COLO829 (cell line): ENCODE results near the gene KIAA0040.

Source experiments
- DNase-seq: peaks from one replicate; pipeline ENCODE4 v3.0.0; 2012; ENCODE audit warnings: low spot score

The KIAA0040 gene

DNA sequence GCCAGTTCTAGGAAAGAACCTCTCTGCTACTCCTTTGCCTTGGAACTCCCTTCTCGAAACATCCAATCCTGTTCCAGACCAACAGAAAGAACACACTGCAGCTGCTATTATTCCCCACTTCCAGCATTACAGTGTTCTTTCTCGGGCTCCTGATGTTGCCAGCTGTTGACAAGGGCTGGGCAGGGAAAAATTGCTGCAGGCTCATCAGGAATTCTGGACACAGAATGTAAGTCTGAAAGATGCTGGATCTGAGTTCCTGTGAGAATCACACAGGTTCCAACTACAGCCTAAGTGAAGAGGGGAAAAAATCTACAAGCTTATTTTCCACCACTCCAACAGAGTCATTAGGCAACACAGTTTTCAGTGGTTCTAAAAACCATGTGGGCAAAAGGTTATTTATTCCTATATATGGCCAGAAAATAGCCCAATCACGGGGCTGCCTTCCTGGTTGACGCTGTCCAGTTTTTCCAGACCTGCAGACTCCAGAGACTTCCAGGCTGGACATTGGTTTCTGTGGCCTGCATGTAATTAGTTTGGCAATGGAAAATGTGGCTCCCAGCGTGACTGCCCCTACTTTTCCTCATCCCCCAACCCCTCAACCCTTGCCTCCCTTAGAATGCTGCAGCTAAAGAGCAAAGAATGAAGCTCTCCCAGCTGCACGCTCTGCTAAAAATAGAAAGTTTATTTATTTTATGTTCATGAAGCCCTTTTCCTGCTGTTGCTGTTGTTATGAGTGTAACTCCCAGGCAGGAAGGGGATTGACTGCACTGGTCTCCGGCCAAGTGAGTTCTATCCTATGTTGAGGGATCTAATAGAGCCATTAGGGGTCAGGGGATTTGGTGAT is 8.3 kb upstream of the KIAA0040 start:
- no peak for DNase-seq

DNA sequence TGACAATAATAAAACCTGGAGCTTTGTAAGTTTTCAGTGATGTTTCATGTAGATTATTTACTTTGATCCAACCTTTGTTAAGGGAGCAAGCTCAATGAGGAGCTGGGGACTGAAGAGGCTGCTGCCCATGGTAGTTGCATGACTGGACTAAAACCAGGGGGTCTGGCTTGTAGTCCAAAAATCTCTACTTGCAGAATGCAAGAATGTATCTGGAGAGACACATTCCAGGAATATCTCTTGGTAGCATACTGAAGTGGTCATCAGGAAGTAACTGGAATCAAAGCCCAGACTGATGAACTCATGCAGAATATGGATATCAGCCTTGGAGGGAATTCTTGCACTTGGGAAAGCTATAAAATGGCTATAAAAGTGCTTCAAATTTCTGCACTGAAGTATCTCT is 5.8 kb upstream of the KIAA0040 start:
- DNase-seq, result no peak

DNA sequence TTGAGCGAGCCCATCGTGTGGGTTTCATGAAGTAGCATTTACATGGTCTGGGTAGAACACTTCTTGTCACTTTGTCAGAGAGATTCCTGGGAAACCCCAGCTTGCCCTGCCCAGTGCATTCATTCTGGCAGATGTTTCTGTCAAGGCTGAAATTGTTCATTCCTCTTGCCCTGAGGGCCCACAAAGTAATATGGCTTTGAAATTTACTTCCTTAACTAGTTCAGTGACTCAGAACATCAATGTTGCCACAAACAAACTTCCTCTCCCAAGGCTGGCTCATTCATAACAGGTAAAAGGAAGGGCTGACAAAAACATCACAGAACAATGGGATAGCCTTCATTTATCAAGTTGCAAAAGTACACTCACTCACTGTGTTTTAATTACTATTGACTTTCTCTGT is 5.0 kb upstream of the KIAA0040 start:
- DNase-seq, result peak; percentile 96

DNA sequence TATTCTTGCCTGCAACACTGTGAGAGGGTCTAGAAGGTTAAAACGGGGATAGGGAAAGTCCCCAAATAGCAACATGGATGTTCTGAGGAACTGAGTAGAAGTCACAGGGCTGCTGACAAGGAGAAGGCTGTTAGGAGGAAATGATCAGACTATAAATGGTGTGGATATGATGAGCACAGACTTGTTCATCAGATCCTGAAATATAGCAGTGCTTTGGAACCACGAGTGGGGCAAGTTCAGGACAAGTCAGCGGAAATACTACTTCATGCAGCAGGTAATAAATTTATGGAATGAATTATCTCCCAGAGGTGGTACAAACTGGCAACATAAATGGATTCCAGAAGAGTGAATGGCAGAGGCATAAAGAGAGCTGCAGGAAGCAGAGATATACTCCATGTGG is 3.2 kb upstream of the KIAA0040 start:
- DNase-seq, result no peak

DNA sequence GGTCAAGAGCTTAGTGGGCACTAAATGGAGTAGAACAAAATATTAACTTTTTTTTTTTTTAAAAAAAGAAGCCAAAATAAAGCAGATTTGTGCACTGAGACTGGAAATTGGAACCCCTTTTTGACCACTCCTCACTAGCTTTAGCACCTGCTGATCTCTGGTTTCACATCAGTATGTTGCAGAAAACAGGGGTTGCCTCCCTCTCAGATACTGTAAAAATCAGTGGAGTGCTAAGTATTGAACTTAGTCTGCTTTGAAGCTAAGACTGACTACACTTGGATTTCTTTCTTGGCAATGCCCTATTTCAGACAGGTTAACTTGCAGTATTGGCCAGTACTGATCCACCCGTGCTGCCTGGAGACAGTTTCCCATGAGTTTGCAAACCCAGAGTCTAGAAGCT is 2.7 kb upstream of the KIAA0040 start:
- DNase-seq, result no peak

DNA sequence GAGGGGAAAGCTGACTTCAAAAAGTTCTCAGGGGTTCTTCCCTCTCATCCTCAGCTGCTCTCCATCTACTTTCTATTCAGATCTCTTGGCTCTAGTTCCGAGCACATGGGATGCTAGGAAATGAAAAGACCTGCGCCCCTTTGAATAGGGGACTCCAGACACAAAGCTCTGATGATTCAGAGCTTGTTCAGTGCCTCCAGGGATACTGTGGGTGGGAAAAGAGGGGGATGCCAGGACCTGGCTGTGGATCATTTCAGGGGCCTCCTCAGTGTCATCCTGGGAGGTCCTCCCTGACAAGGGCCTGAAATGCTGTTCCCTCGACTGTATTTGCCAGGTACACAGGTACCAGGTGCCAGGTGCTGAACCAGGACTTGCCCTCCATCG is 943 bp upstream of the KIAA0040 start:
- no peak for DNase-seq

DNA sequence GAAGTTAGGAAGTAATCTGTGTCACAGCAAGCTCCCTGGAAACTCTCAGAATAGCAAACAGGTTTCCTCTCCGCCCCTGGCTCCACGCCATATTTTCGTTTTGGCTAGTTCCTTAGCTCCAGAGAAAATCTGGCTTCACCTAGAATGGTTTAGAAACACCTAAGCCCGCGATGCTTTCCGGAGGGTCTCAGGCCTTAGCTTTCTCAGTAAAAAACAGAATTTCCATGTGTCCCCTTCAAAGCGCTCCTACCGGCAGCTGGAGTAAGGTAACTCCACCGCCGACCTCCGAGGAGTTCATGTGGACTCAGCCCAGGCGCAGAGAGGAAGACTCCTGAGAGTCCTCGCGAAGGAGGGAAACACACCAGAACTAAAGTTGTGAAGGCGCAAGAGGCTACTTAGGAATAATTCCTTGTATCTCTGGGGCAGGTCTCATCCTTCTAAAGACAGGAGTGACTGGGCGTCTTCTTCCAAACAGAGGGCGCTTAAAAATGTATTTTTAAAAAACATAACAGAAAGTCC is 406 bp downstream of the KIAA0040 start:
- no peak for DNase-seq

DNA sequence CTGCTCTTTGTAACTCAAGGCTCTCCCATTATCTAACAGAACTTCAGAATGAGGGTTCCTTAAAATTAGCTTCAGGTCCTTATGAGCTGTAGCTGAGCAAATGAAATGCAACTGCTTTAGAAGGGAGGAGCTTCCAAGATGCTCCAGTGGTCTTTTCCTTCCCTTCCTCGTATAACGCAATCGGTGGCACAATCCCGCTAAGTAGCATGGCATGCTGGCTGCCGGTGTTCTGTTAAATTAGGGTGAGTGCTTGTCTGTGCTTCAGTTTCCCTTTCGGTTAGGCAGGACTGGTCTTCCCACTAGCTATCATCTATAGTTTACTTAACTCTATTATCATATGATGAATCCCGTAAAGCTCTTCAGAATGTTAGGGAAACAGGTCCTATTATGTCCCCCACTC is 917 bp downstream of the KIAA0040 start:
- DNase-seq, result no peak

DNA sequence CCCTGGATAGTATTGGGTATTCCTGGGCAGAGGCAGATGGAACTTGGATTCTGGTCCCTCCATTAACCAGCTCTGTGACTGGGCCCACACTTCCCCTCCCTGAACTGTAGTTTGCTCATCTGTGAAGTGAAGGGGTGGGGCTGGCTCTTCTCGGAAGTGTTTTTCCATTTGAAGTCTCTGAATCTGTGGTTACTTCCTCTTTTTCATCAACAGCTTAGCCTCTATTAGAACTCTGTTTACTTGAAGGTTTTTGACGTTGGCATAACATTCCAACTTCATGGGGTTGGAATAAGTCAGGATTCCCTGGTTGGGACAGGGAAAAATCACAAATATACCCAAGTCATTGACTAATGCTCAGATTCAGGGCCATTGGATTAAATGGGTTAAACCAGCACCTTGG is 3.6 kb downstream of the KIAA0040 start:
- DNase-seq, result no peak

DNA sequence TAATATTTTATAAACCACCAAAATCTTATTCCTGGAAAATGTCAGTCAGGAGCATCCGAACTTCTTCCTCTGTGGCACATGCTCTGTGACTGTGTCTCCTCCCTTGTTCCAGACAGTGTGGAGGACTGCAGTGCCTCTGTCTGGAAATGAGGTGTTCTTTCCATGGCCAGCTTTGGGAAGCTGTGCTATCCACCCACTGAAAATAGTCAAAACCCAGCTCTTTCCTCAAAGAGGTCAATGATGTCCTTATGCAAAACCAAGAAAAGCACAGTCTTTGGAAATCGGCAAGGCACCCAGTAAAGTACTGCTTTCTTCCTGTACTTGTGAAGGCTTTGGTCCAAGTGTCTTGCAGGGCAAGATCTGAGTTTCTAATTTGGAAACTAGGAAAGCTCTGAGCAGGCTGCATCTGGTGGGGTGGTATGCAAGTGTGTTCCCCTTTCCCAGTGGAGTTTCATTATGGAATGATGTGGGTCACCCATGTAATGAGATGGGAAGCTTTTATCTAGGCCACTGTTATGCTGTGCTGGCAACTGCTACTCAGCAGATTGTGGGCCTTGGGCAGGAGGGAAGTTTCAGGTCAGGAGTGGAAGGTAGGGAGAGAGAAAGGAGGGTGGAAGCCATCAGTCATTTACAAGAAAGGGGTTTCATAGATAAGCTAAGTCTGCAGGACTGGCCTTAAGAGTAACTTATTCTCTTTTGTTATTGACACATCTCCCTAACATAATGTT is 6.0 kb downstream of the KIAA0040 start:
- no peak for DNase-seq

DNA sequence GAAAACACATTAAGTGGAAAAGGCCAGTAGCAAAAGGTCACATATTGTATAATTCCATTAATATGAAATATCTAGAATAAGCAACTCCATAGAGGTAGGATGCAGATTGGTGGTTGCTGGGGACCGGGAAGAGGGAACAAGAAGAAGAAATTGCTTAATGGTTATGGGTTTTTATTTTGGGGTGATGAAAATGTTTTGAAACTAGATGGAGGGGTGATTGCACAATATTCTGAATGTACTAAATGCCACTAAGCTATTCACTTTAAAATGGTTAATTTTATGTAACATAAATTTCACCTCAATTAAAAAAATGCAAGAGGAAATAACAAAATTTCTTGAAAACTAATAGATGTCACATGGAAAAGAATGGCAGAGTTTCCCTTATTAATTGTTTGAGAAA is 6.7 kb downstream of the KIAA0040 start:
- no peak for DNase-seq

DNA sequence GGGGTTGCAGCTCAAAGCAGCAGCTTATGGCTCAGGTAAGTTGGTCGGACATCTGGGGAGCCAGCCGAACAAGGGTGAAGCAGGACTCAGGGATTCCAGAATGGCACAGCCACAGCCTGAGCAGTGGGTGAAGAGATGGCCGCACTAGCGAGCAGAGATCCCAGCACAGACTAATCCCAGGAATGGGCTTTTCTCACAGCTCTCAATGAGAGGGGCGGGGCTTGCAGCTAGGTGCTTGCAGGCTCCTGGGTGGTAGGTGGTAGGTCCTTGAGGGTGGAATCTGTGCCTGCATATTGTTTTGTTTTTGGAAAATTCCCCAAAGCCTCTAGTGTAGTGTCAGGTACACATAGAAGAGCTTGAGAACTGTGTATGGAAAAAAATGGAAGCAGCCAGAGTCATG is 9.0 kb downstream of the KIAA0040 start:
- no peak for DNase-seq

DNA sequence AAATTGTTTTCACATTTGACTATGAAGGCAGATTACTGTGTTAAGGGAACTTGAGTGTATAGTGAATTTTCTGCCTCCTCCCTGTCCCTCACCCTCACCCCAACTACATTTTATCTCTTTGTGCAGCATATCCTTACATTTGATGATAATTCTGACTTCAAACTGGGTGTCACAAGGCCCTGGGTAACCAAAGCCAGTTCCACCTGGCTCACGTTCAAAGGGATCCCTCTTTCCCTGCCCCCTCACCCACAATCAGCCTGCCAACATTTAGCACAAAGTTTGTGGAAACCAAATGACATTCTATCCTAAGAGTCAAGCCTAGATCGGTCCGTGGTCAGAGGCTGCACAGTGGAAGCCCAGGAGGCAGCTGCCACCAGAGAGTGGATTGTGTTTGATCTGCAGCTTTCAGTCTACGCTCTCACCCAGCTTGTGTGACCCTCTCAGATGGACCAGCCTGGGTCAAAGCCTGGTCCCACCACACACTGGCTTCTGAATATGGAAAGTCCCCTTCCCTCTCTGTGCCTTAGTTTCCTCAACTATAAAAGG is 10.3 kb downstream of the KIAA0040 start:
- DNase-seq, result no peak

DNA sequence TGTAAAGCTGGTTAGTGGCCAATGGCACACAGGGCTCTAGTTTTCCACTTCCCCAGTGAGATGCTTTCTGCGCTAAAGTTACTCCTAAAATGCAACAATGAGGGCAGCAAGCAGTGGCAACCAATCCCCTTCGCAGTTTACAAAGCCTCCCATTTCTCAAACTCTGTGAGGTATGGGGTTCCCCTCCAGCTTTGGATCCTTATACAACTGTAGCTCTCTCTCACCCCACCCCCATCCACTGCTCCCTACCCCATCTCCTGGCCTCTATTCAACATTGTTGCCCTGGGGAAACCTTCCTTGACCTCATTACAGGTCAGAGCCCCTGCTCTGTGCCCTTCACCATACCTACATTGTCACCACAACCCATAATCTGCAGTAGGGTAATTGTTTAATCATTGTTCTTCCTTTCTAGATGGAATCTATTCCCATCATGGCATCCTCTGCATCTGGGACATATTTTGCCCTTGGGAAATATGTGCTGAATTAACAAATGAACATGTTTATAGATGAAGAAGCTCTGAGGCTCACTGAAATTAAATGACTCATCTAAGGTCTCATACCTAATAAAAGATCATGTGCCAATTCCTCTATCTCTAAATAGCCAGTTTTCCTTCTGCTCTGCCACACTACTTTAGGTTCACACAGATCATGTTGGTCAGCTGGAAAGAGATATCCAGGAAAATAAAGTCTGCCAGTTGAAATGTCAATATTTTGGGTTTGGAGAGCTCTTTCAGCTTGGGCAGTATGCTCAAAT is 12.6 kb downstream of the KIAA0040 start:
- DNase-seq, result peak; percentile 82

DNA sequence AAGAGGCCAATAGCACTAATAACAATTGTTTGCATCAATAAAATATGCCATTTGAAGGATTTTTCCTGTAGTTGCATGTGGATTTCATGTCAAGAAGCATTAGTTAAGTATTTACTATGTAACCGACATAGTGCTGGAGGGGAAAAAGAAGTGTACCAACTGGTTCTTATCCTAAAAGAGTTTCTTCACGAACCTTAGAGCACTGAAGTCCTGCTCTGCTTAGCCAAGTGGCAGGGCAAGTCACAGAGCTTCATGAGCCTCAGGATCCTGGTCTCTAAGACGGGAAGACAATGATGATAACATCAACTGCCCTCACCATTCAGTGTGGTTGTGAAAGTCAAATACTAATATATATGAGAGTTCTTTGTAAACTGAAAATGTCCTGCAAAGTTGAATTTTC is 14.1 kb downstream of the KIAA0040 start:
- DNase-seq, result no peak

DNA sequence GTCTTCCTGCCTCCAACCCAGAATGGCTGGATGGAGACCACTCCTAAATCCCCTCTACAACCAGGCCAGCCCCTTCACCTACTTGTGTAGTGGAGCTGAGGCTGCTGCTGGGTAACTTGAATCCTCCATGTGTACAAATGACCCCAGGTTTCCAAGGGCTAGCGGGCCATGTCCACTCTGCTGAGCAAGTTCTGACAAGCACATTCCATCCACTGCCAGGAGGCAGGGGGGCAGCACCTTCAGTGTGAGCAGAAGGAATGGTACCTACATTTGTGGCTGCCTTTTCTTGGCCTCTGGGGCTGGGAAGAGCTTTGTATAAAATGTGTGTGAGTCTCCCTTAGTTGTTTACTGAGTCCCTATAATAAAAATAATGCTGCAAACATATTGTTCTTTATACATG is 14.5 kb downstream of the KIAA0040 start:
- DNase-seq, result no peak

DNA sequence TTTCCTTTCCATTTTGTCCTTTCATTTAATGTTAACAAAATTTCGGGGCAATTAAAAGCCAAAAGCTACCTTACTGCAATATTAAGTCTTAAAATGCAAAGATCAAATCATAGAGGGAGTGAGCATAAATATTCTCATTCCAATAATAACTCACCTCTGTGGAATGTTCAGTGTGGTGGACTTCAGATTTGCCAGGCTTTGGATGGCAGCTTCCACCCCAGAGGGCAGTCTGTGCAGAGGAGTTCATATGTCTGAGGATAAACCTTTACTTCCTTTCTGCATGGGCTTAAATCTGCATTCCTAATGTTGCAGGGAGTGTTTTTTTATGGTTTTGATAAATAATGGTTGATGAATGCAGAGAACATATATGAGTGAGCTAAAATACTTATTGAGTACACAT is 16.3 kb downstream of the KIAA0040 start:
- no peak for DNase-seq

DNA sequence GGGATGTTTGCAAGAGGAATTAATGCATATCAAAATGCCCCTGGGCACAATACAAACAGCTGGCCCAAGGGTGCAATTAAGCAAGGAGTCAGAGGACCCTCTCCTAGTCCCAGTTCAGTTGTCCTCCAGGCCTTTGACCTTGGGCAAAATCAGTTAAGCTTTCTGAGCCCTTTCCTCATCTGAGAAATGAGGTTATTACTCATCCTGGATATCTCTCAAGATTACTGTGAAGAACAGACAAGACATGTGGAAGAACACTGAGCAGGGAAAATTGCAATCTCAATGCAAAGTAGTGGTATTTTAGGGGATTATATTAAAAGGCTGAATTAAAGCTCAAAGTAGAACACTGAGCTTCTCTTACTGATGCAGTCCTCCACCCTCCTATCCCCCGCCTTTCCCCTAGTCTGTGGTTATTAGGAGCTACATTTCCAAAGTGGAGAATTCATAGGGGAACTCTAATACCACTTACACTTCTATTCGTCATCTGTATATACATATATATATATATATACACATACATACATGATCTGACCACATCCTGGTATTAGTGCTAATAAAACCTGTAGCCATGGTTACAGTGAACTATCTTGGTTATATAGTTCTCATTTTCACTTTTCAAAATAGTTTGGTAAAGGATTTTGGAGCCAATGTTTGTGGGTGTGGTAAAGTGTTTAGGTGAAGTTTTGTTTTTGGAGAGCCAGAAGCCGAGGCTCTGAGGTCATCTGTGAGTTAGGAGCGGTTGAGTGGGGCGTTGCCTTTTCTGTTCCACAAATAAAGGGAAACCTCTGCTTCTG is 18.1 kb downstream of the KIAA0040 start:
- DNase-seq, result no peak

DNA sequence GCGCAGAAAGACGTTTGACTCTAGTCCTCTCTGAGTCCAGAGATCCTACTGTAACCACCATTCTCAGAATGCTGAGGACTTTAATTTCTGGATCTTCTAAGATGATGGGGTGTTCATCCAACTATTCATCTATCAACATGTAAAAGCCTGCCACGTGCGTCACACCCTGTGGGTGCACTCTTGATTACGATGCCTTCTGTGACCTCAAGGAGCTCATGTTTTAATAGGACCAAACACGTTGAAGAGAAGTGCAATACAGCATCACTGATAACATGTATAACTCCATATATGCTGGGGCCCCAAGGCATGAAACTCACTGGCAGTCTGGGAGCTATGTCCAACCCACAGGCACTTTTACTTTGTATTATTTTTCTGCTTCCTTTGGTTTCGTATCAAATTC is 19.0 kb downstream of the KIAA0040 start:
- no peak for DNase-seq

DNA sequence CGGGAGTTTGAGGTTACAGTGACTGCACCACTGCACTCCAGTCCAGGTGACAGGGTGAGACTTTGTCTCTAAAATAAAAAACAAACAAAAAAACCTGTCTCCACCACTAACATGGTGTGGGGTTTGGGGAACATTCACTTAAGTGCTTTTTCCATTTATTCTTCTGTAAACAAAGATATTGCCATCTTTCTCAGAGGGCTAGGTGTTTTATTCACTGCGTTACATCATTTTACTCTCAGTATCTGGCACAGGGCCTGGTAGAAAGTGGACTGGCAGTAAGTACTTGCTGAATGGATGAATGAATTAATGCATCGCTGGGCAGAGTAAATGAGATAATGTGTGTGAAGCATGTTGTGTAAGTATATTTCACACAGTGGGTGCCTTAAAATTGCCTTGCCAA is 20.1 kb downstream of the KIAA0040 start:
- no peak for DNase-seq

DNA sequence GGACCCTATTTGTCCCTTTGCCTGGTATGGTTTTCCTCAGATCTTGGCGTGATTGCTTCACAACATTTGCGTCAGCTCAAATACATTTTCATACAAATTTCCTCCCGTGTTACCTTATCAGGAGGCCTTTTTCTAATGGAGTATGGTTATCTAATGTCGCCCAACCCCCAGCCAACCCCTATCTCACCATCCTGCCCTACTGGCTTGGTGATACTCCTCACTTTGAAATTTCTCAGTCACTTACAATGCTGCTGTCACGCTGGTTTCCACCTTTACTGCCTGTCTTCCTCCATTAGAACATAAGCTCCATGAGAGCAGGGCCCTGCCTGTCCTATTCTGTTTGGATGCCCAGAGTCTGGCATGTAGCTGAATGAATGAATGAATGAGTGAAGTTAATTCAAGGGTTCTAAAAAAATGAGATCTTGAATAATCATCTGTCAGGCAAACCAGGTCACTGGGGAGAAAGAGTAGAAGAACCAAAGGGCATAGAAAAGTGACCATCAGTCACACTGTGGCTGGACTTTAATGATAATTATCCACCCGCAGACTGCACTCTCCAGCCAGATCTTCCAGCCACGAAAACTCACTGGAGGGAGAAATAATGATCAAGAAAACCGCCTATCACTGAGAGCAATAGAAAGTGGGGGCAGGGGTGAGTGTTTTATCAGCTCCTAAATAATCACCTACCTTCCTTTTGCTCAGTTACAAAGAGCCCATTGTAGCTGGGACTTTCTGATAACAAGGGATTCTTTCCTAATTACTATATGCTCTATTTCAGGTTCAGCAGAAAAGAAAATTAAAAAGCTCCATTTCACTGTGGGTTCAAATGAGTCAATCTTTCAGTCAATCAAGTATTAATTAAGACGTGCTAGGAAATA is 21.3 kb downstream of the KIAA0040 start:
- no peak for DNase-seq
